B cell (primary cell): ENCODE measurements around the gene CES3. TPM values are rescaled to one million over a fixed set of nuclear protein-coding genes. Genes with fewer than 3 reads are reported as not detected.
A peak's percentile ranks its signal among the peaks of the same experiment; 100 is the strongest.

Experiments
- ATAC-seq: fragments of 200-7000 bp; cut with Tn5 transposase; one replicate; pipeline ENCODE4 v1.10.0; 2021; ENCODE audit warnings: low read depth, mild to moderate bottlenecking, moderate number of reproducible peaks, moderate library complexity
- CTCF ChIA-PET: fragments of 350-600 bp; sonication (Branson Sonifier 250); formaldehyde crosslinking; loops from one replicate; lab custom pipeline; 2021; ENCODE audit warnings: antibody characterized with exemption, inconsistent platforms; lab: Charles Lee
- POLR2A ChIA-PET: fragments of 350-600 bp; sonication (Branson Sonifier 250); formaldehyde crosslinking; loops from one replicate; lab custom pipeline; 2021; ENCODE audit warnings: antibody characterized with exemption; lab: Charles Lee
- DNase-seq: peaks from one replicate; pipeline ENCODE4 v3.0.0; 2013
- H2AFZ ChIP-seq: 2 replicates; pipeline ENCODE4 v1.6.1; 2012; ENCODE audit warnings: mild to moderate bottlenecking, low read depth, low read length; ENCODE audit not compliant: insufficient read depth, poor library complexity, severe bottlenecking
- H3K27ac ChIP-seq, 2 donors: 1 replicate in 1 of 2; 2 replicates in 1 of 2; pipeline ENCODE4 v1.5.1; 2012 to 2013; ENCODE audit warnings: low read length in 2 of 2, mild to moderate bottlenecking in 2 of 2, moderate library complexity in 1 of 2
- H3K27me3 ChIP-seq, 4 experiments: fragments of 200-600 bp in 1 of 4; sonication (generic) in 1 of 4; replicated peaks in 1 of 4; 1 replicate in 2 of 4; 2 replicates in 2 of 4; pipeline versions ENCODE4 v1.6.1 to v1.7.0; 2013 to 2016; ENCODE audit warnings: low read length in 3 of 4, mild to moderate bottlenecking in 2 of 4, mixed read lengths in 1 of 4, moderate library complexity in 1 of 4; ENCODE audit not compliant: insufficient read depth in 4 of 4, control insufficient read depth in 3 of 4; ENCODE audit errors: control extremely low read depth in 1 of 4
- H3K36me3 ChIP-seq, 2 experiments: replicated peaks in 1 of 2; 1 replicate in 1 of 2; 2 replicates in 1 of 2; pipeline versions ENCODE4 v1.6.1 to v1.7.1; 2013; ENCODE audit warnings: low read length in 1 of 2; ENCODE audit not compliant: insufficient read depth in 2 of 2, control insufficient read depth in 1 of 2; ENCODE audit errors: control extremely low read depth in 1 of 2, extremely low read depth in 1 of 2
- H3K4me1 ChIP-seq, 2 donors: fragments of 200-600 bp in 1 of 2; sonication (generic) in 1 of 2; 1 replicate in 1 of 2; 2 replicates in 1 of 2; pipeline versions ENCODE4 v1.5.1 to v1.6.1; 2013 to 2017; ENCODE audit warnings: low read length in 2 of 2; ENCODE audit not compliant: control insufficient read depth in 2 of 2, insufficient read depth in 2 of 2
- H3K4me2 ChIP-seq: replicated peaks from 2 replicates; pipeline ENCODE3; 2012; ENCODE audit warnings: mild to moderate bottlenecking, low read depth, low read length; ENCODE audit not compliant: poor library complexity, severe bottlenecking
- H3K4me3 ChIP-seq, 5 experiments: fragments of 200-600 bp in 1 of 5; sonication (generic) in 1 of 5; 1 replicate in 3 of 5; 2 replicates in 2 of 5; pipeline versions ENCODE4 v1.5.1 to v1.7.0; 2011 to 2016; ENCODE audit warnings: low read length in 4 of 5, mild to moderate bottlenecking in 4 of 5, low read depth in 2 of 5, control low read depth in 1 of 5, moderate library complexity in 1 of 5; ENCODE audit not compliant: insufficient read depth in 1 of 5; ENCODE audit errors: control extremely low read depth in 1 of 5, extremely low read depth in 1 of 5
- H3K79me2 ChIP-seq: fragments of 200-600 bp; sonication (generic); one replicate; pipeline ENCODE4 v1.6.0; 2016; ENCODE audit warnings: low read length; ENCODE audit not compliant: control insufficient read depth, insufficient read depth
- H3K9ac ChIP-seq: fragments of 200-600 bp; sonication (generic); 2 replicates; pipeline ENCODE4 v1.6.1; 2017; ENCODE audit warnings: mild to moderate bottlenecking, low read length, moderate library complexity
- H3K9me3 ChIP-seq, 3 donors: one replicate each; pipeline versions ENCODE4 v1.6.1 to v1.7.1; 2013; ENCODE audit warnings: low read length in 2 of 3; ENCODE audit not compliant: control insufficient read depth in 2 of 3, insufficient read depth in 1 of 3; ENCODE audit errors: control extremely low read depth in 1 of 3
- H4K20me1 ChIP-seq: 2 replicates; pipeline ENCODE4 v1.6.0; 2012; ENCODE audit warnings: mild to moderate bottlenecking, low read length; ENCODE audit not compliant: insufficient read depth, control insufficient read depth, poor library complexity, severe bottlenecking
- H3K27ac Mint-ChIP-seq: one replicate; pipeline ENCODE4 v1.8.0; 2021; ENCODE audit warnings: mixed read lengths
- H3K27me3 Mint-ChIP-seq: one replicate; pipeline ENCODE4 v1.8.0; 2021; ENCODE audit warnings: mixed read lengths
- H3K4me1 Mint-ChIP-seq: one replicate; pipeline ENCODE4 v1.8.0; 2021; ENCODE audit warnings: mixed read lengths
- H3K4me3 Mint-ChIP-seq: one replicate; pipeline ENCODE4 v1.8.0; 2021; ENCODE audit warnings: mixed read lengths
- H3K9me3 Mint-ChIP-seq: one replicate; pipeline ENCODE4 v1.8.0; 2022; ENCODE audit warnings: mixed read lengths; ENCODE audit not compliant: insufficient read depth
- CTCF ChIP-seq: fragments of 200-600 bp; IDR thresholded peaks from one replicate; pipeline ENCODE4 v1.8.0; 2022; ENCODE audit warnings: antibody characterized with exemption, mild to moderate bottlenecking
- EZH2 ChIP-seq: IDR thresholded peaks from 2 replicates; pipeline ENCODE4 v1.6.1; 2012; ENCODE audit warnings: borderline replicate concordance, low read depth, mild to moderate bottlenecking, moderate library complexity, low read length; ENCODE audit not compliant: insufficient read depth, poor library complexity, severe bottlenecking
- WGBS: methylation state at CpG from one replicate; pipeline ENCODE4 v1.1.5; 2013; ENCODE audit warnings: missing lambda C conversion rate; ENCODE audit not compliant: insufficient coverage; 5-methylcytosine and 5-hydroxymethylcytosine counted together
- intact Hi-C: fragments of 100-400 bp; cut with micrococcal nuclease; formaldehyde crosslinking; loops from one replicate; pipeline ENCODE4 v1.10.0; 2022
- polyA plus RNA-seq: library from polyadenylated mRNA; depleted of rRNA; stranded (reverse); fragments of >200 nt; gene quantifications from 2 replicates; pipeline ENCODE4 v1.2.3, GENCODE V29; 2012
- total RNA-seq, 2 donors: library from RNA; stranded (reverse); fragments of 120-200 nt in 1 of 2; gene quantifications; 1 replicate in 1 of 2; 2 replicates in 1 of 2; pipeline versions ENCODE4 v1.2.3 to v1.2.4, GENCODE V29; 2013 to 2022

Gene CES3
- total and polyA plus RNA-seq, 2 donors (not counting 1 experiment from before 2014, with no cell fraction given): 0.25 to 0.42 TPM

GRCh38 chr16:66948134-66948836 is 12.8 kb upstream of the CES3 start:
- H2AFZ ChIP-seq: peak overlapping the region; percentile 36
- H3K4me3 ChIP-seq: peak overlapping the region in 4 of 5 experiments; percentile 34 to 60 (median 54)
- H3K27ac ChIP-seq: no peak overlapping the region
- peak overlapping the region; percentile 93 for H3K4me3 Mint-ChIP-seq
- H3K27me3 ChIP-seq: peaks cover 0 to 36% (median 21%) of the 10 kb centered on the region in 4 experiments
- H4K20me1 ChIP-seq: no peaks in the 10 kb centered on the region
- H3K9ac ChIP-seq: peak overlapping the region; percentile 57
- H3K36me3 ChIP-seq: peaks cover 0 to 2% of the 10 kb centered on the region in 2 experiments
- ATAC-seq: no peak
- ChIA-PET CTCF (interaction anchor here (0.9 kb wide), 2 partner anchors 8 to 237 kb away, joined by 4 read pairs; no protein-coding TSS in a partner anchor), POLR2A (no interaction called here)
- no peaks in the 10 kb centered on the region for H3K9me3 Mint-ChIP-seq
- TF ChIP-seq EZH2: no peak
- H3K27me3 Mint-ChIP-seq: peaks cover 46% of the 10 kb centered on the region
- intact Hi-C loops: no loop called here
- H3K9me3 ChIP-seq: peaks cover 0 to 12% (median 0%) of the 10 kb centered on the region in 3 donors
- DNase-seq: peak; percentile 44
- H3K4me1 ChIP-seq: peaks cover 15 to 23% of the 10 kb centered on the region in 2 donors
- H3K27ac Mint-ChIP-seq: no peak overlapping the region
- 3% methylated on average over 35 of the region's 44 CpGs for WGBS
- peaks cover 18% of the 10 kb centered on the region for H3K4me1 Mint-ChIP-seq
- H3K79me2 ChIP-seq: no peaks in the 10 kb centered on the region
- H3K4me2 ChIP-seq: peak overlapping the region; percentile 75

GRCh38 chr16:66948837-66949225 is 12.2 kb upstream of the CES3 start:
- no peak overlapping the region for H3K27ac ChIP-seq
- Mint-ChIP-seq H3K4me1 (peaks cover 18% of the 10 kb centered on the region), H3K27ac (no peak overlapping the region), H3K27me3 (peaks cover 49% of the 10 kb centered on the region), H3K4me3 (peak overlapping the region; percentile 93), H3K9me3 (no peaks in the 10 kb centered on the region)
- no peaks in the 10 kb centered on the region for H4K20me1 ChIP-seq
- H2AFZ ChIP-seq: peak overlapping the region; percentile 36
- TF ChIP-seq CTCF (no peak), EZH2 (no peak)
- peak overlapping the region in 2 of 5 experiments; percentile 49 to 59 for H3K4me3 ChIP-seq
- 23% methylated on average over 18 of the region's 21 CpGs for WGBS
- H3K79me2 ChIP-seq: no peaks in the 10 kb centered on the region
- peak overlapping the region; percentile 75 for H3K4me2 ChIP-seq
- peaks cover 0 to 39% (median 22%) of the 10 kb centered on the region in 4 experiments for H3K27me3 ChIP-seq
- ChIA-PET POLR2A (no interaction called here), CTCF (interaction anchor here (3.3 kb wide), 1 partner anchor 206 kb away, joined by 13 read pairs; no protein-coding TSS in a partner anchor)
- peak overlapping the region; percentile 57 for H3K9ac ChIP-seq
- H3K4me1 ChIP-seq: peaks cover 15 to 24% of the 10 kb centered on the region in 2 donors
- intact Hi-C loops: no loop called here
- no peaks in the 10 kb centered on the region for H3K36me3 ChIP-seq
- ATAC-seq: no peak
- no peak for DNase-seq
- H3K9me3 ChIP-seq: peaks cover 0 to 12% (median 0%) of the 10 kb centered on the region in 3 donors
